ENCODE measurements around the gene CLTB. TPM values are rescaled to one million over a fixed set of nuclear protein-coding genes. Genes with fewer than 3 reads are reported as not detected.

CLTB gene, protein sequence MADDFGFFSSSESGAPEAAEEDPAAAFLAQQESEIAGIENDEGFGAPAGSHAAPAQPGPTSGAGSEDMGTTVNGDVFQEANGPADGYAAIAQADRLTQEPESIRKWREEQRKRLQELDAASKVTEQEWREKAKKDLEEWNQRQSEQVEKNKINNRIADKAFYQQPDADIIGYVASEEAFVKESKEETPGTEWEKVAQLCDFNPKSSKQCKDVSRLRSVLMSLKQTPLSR
- 111 and 126 TPM in 2 replicates for total RNA-seq

DNA sequence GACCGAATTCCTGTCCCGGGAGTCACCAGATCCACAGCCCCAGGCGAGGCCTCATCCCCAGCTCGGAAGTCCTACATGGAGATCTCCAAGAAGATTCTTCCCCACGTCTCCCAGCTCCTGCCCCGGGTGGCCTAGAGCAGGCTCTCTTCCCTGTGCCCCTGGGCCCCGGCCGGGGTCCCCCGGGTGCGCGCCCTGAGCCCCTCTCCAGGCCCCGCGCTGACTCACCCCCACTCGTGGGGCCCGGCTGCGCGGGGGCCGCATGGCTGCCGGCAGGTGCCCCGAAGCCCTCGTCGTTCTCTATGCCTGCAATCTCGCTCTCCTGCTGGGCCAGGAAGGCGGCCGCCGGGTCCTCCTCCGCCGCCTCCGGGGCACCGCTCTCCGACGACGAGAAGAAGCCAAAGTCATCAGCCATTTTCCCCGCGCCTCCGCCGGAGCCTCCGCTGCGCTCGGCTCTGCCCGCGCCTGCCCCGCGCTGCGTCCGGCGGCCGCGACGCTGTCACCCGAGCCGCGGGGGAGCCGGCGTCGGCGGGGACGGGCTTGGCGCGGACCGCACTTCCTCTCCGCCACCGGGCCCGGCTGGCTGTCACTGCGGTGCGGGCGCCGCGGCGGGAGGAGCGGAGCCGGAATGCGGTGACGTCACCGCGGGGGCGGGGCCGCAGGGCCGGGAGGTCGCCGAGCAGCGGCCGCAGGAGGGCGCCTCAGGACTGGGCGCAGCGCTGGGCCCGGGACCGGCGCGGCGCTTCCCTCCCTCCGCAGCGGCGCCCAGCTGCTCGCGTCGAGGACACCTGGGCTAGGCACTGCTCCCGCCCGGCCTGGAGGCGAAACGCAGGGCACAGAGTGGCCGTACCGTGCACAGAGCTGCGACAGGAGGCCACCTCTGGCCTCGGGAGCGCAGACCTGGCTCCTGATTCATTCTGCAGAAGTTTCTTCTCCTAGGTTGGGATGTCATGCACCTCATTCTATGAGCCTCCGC is at the start of gene CLTB:
TSS of gene CLTB (minus strand) at position 588 of the 973 bp plus-strand sequence. CDS start at position 412, 176 bp downstream.

DNA sequence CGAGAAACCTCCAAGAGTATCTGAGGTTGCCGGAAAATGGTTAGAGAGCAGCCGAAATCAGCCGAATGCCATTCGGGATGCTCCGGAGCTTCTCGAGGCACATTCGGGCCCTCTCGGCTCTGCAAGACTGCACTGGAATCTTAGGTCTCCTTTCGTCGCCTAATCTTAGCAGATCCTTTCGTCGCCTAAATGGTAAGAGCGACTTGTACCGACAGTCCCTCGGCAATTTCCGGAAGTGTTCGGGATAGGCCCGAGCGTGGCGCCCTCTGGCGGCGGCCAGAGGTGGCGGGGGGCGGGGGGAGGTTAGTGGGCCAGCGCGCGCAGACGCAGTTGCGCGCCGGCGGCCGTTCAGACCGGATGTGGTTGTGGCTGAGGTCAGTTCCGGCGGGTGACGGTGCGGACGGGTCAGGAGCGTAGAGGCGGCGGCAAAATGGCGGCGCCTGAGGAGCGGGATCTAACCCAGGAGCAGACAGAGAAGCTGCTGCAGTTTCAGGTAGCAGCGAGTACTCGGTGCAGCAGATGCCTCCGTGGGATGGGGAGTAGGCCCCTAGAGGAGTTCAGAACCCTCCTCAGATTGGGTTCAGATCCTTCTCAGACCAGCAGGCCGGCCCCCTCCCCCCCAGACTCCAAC is 31.8 kb upstream of the CLTB start, which contains the start of gene FAF2:
TSS of gene FAF2 (plus strand) at position 408 of the 631 bp plus-strand sequence. CDS start at position 431, 23 bp downstream.

DNA sequence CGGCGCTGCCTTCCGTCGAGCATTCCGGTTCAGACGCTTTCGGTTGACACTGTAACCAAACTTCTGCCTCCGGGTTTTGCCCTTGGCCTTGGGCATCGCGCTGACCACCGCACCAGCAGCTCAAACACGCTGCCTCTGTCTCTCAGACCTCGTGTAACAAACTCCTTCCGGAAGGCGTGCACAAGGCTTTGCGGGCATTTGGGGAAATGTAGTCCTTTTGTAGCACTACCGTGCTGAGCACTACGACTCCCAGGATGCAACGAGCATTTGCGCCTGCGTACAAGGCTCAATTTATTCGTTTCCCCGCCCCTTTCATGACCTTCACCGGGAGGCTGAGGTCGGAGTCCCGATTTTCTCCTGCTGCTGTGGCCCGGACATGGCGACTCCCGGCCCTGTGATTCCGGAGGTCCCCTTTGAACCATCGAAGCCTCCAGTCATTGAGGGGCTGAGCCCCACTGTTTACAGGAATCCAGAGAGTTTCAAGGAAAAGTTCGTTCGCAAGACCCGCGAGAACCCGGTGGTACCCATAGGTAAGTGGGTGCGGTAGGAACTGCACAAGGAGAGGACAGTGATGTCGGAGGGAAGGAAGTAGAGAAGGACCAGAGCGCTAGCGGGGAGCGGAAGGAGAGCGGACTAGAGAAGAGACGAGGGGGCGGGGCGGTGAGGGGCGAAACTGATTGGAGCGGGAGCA is 27.8 kb downstream of the CLTB start, which contains the start of the genes HIGD2A and NOP16:
TSS of gene HIGD2A (plus strand) at position 308 of the 691 bp plus-strand sequence. CDS start at position 377, 69 bp downstream.
TSS of gene NOP16 (minus strand) at position 155 of the 691 bp plus-strand sequence. CDS start at position 96, 59 bp downstream.

DNA sequence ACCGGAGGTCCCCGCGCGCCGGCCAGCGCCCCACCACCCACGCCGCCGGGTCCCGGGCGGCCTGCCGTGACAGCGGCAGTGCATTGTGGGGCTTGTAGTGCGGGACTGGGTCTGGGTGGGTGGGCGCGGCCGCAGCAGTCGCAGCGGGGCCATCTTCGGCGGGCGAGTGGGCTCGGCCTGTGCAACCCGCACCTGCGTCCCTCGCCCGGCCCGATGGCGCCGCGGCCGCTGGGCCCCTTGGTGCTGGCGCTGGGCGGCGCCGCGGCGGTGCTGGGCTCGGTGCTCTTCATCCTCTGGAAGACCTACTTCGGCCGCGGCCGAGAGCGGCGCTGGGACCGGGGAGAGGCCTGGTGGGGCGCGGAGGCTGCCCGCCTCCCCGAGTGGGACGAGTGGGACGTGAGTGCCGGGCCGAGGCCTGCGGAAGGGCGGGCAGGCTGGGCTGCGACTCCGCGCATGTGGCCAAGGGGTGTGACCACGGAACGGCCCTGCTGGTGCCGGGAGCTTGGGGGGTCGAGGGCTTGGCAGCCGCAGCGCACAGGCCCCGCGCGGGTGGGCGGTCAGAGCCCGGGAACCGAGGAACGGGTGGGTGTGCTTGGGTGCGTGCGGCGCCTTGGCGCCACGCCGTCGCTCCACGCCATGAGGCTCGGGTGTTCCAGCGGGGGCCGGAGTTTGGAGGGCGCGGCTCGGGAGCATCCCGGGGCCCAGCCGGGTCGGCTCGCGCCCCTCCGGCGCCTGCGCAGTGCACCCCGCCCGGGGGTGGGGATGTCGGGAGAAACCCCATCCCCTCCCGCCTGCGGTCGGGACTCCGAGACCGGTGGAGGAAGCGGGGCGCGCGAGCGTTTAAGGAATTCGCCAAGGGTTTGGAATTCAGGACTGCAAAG is 50.7 kb downstream of the CLTB start, which contains the start of gene ARL10:
TSS of gene ARL10 (plus strand) at position 137 of the 881 bp plus-strand sequence. CDS start at position 214, 77 bp downstream.

DNA sequence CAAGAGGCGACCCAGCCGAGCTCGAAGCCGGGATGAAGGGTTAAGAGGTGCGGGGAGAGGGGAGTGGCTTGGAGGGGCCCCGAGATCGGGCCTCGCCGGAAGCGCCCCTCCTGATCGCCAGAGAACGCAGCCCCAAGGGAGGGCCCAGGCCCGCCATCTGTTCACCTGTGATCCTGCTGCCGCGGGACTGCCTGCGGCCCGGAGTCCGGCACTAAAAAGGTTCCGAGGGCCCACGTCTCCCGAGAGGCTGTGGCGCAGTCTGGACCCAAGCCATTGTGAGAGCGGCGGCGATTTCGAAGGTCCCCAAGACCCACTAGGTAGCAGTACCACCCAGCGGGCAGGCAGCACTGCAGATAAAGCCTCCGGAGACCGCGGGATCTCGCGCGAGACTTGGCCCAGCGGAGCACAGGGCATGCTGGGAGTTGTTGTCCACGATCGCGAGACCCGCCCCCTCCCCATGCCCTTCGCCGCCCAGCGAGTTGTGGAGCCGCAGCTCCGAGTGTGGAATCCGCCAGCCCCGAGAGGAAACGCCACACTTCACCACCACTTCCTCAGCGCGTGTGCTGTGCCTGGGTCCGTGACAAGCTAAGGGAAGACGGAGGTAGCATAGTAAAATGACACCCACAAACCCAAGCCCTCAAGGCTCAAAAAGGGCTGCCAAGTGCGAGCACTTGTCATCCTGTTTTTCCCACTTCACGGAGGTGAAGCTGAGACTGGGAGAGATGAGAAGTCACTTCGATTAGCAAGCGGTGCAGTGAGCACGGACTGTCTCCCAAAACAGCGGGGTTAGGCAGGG is 54.7 kb downstream of the CLTB start, which contains the start of gene KIAA1191:
TSS of gene KIAA1191 (minus strand) at position 328 of the 796 bp plus-strand sequence. CDS start 2,256 bp downstream, outside the sequence.

Other genes starting within 250 kb of the CLTB start
- gene SIMC1, start 178.1 kb downstream of the CLTB start, total RNA-seq, result 9.6 and 12.6 TPM in 2 replicates
- 83.1 and 98.9 TPM in 2 replicates for gene KIAA1191, start 54.8 kb downstream of the CLTB start, total RNA-seq
- 2.2 and 3.4 TPM in 2 replicates for gene ARL10, start 51.1 kb downstream of the CLTB start, total RNA-seq
- 16.9 and 22.5 TPM in 2 replicates for gene NOP16, start 27.9 kb downstream of the CLTB start, total RNA-seq
- gene HIGD2A, start 27.8 kb downstream of the CLTB start, total RNA-seq, result 116 and 141 TPM in 2 replicates
- 27.2 and 33.5 TPM in 2 replicates for gene FAF2, start 31.8 kb upstream of the CLTB start, total RNA-seq
- 4.6 and 5.0 TPM in 2 replicates for gene RNF44, start 120.9 kb upstream of the CLTB start, total RNA-seq
- gene CDHR2, start 132.8 kb upstream of the CLTB start, total RNA-seq, result not detected in 2 replicates
- 9.2 and 9.7 TPM in 2 replicates for gene GPRIN1, start 193.6 kb upstream of the CLTB start, total RNA-seq
- 0.34 TPM in 1 of 2 replicates, not detected in the other for gene SNCB, start 214.0 kb upstream of the CLTB start, total RNA-seq
- gene EIF4E1B, start 214.1 kb upstream of the CLTB start, total RNA-seq, result not detected in 2 replicates
- 22.2 and 25.9 TPM in 2 replicates for gene TSPAN17, start 230.9 kb upstream of the CLTB start, total RNA-seq